GM19351 (cell line): Measurements from ENCODE around the gene CACNG4.
"Not testable (repeated sequence)": the region's sequence is repeated elsewhere in the genome, so short reads cannot be mapped to it uniquely, and the experiment has no call there.

Experiments
- ATAC-seq: cut with Tn5 transposase; IDR thresholded peaks from one replicate; pipeline ENCODE4 v1.9.1; 2021; ENCODE audit warnings: mild to moderate bottlenecking, moderate library complexity; ENCODE audit not compliant: unreplicated experiment

CACNG4 gene

GRCh38 chr17:66963521-66963908 lies 992 bp upstream of the CACNG4 start:
- no peak for ATAC-seq

- ATAC-seq, result no peak
Measured at GRCh38 chr17:66964930-66965800, 658 bp downstream of the CACNG4 start.

- ATAC-seq, result no peak
Measured at GRCh38 chr17:66965801-66966262, 1.3 kb downstream of the CACNG4 start.

GRCh38 chr17:66966298-66966697 lies 1.8 kb downstream of the CACNG4 start:
- no peak for ATAC-seq

GRCh38 chr17:66966704-66967418 lies 2.4 kb downstream of the CACNG4 start:
- no peak for ATAC-seq

- no peak for ATAC-seq
Measured at GRCh38 chr17:66967837-66968543, 3.5 kb downstream of the CACNG4 start.

- ATAC-seq, result no peak
Measured at GRCh38 chr17:66968916-66969315, 4.4 kb downstream of the CACNG4 start.

GRCh38 chr17:66970140-66970539 lies 5.6 kb downstream of the CACNG4 start:
- no peak for ATAC-seq

- ATAC-seq, result no peak
Measured at GRCh38 chr17:66970797-66971196, 6.3 kb downstream of the CACNG4 start.

- no peak for ATAC-seq
Measured at GRCh38 chr17:66971264-66971663, 6.8 kb downstream of the CACNG4 start.

GRCh38 chr17:66971730-66972441 lies 7.4 kb downstream of the CACNG4 start:
- no peak for ATAC-seq

GRCh38 chr17:66972442-66972830 lies 7.9 kb downstream of the CACNG4 start:
- not testable (repeated sequence) for ATAC-seq

- no peak for ATAC-seq
Measured at GRCh38 chr17:66975188-66975587, 10.7 kb downstream of the CACNG4 start.

GRCh38 chr17:66975614-66976378 lies 11.3 kb downstream of the CACNG4 start:
- no peak for ATAC-seq

- ATAC-seq, result no peak
Measured at GRCh38 chr17:66976379-66976663, 11.8 kb downstream of the CACNG4 start.

GRCh38 chr17:66976781-66977201 lies 12.3 kb downstream of the CACNG4 start:
- ATAC-seq, result no peak

GRCh38 chr17:66978514-66979061 lies 14.1 kb downstream of the CACNG4 start:
- ATAC-seq, result no peak

- ATAC-seq, result no peak
Measured at GRCh38 chr17:66980896-66981295, 16.4 kb downstream of the CACNG4 start.

GRCh38 chr17:66981983-66982508 lies 17.5 kb downstream of the CACNG4 start:
- no peak for ATAC-seq
